ENCODE results near the gene GPR152. TPM values are rescaled to one million over a fixed set of nuclear protein-coding genes. Genes with fewer than 3 reads are reported as not detected.

GPR152 gene
- total RNA-seq, 4 donors from 2014 or later: not detected

DNA sequence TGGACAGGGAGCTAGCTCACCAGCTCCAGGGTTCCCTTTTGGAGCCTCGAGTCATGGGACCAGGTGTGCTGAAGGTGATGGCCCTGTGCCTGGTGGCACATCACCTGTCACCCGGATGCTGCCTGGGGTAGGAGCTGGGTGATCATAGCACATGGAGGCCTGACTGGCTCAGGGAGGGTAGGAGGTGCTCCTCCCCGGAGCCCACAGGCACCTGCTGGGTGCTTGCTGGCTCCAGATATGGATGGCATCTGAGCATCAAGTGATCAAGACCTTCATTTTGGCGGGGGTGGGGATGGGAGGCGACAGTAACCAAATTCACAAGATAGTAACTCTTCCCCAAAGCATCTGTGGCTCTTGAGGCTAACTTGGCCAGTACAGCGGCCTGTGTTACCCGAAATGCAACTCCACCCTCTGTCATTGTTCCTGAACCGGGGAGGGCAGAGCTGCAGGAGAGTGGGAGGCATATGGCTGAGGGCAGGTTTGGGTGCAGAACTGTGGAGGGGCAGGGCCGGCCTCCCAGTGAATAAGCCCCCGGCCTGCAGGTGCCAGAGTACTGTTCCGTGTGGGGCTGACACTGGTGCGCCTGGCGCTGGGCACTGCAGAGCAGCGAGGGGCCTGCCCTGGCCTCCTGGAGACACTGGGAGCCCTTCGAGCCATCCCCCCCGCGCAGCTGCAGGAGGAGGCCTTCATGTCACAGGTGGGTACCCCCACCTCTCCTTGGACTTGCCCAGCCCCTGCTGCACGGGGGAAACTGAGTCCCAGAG is 43.9 kb downstream of the GPR152 start:
- 30 to 100% methylated on average over 1 to 3 of the region's 18 CpGs for WGBS, 2 donors
- intact Hi-C loops (cut with DNase I): no loop called here
- H3K4me3 ChIP-seq: no peak overlapping the region
- H3K9me3 ChIP-seq: no peaks in the 10 kb centered on the region
- no peak for TF ChIP-seq POLR2A (IDR thresholded peaks at IDR 0.05)
- TF ChIP-seq, protein P1, sequence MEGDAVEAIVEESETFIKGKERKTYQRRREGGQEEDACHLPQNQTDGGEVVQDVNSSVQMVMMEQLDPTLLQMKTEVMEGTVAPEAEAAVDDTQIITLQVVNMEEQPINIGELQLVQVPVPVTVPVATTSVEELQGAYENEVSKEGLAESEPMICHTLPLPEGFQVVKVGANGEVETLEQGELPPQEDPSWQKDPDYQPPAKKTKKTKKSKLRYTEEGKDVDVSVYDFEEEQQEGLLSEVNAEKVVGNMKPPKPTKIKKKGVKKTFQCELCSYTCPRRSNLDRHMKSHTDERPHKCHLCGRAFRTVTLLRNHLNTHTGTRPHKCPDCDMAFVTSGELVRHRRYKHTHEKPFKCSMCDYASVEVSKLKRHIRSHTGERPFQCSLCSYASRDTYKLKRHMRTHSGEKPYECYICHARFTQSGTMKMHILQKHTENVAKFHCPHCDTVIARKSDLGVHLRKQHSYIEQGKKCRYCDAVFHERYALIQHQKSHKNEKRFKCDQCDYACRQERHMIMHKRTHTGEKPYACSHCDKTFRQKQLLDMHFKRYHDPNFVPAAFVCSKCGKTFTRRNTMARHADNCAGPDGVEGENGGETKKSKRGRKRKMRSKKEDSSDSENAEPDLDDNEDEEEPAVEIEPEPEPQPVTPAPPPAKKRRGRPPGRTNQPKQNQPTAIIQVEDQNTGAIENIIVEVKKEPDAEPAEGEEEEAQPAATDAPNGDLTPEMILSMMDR (IDR thresholded peaks at IDR 0.05): no peak
- H3K4me1 ChIP-seq: peaks cover 0 to 56% (median under 1%) of the 10 kb centered on the region in 3 donors
- H3K27me3 ChIP-seq: peaks cover 0 to 88% (median 0%) of the 10 kb centered on the region in 4 donors
- H3K36me3 ChIP-seq: no peaks in the 10 kb centered on the region
- DNase-seq: no peak
- peak overlapping the region in 2 of 4 donors; percentile 29 to 65 for H3K27ac ChIP-seq

DNA sequence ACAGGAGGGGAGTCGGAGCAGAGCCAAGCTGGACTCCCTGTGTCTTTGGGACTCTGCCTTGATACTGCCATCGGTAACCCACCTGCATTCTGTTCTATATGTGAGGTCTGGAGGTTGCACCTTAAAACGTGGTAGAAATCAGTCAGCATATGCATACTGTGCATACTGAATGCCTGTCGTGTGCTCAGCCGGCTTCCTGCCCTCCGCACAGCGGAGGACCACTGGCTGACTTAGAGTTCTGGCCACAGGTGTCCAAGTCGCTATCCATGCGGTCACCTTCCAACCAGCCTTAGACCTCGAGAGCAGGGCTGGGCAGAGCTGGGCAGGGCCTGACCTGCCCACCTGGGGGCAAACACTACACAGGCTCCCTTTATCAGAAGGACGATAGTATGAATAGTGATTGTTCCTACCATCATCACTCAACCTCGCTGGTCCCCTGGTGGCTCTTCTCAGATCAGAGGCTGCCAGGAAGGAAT is 44.8 kb downstream of the GPR152 start:
- H3K27me3 ChIP-seq: peaks cover 0 to 83% (median 0%) of the 10 kb centered on the region in 4 donors
- H3K9me3 ChIP-seq: no peaks in the 10 kb centered on the region
- intact Hi-C loops (cut with DNase I): no loop called here
- no peaks in the 10 kb centered on the region for H3K36me3 ChIP-seq
- H3K4me3 ChIP-seq: no peak overlapping the region
- 25 to 62% methylated on average over 1 to 10 of the region's 12 CpGs for WGBS, 2 donors
- TF ChIP-seq, protein P1 (IDR thresholded peaks at IDR 0.05): no peak
- no peak for DNase-seq
- peaks cover 0 to 65% (median 7%) of the 10 kb centered on the region in 3 donors for H3K4me1 ChIP-seq
- H3K27ac ChIP-seq: peak overlapping the region in 2 of 4 donors; percentile 29 to 65

DNA sequence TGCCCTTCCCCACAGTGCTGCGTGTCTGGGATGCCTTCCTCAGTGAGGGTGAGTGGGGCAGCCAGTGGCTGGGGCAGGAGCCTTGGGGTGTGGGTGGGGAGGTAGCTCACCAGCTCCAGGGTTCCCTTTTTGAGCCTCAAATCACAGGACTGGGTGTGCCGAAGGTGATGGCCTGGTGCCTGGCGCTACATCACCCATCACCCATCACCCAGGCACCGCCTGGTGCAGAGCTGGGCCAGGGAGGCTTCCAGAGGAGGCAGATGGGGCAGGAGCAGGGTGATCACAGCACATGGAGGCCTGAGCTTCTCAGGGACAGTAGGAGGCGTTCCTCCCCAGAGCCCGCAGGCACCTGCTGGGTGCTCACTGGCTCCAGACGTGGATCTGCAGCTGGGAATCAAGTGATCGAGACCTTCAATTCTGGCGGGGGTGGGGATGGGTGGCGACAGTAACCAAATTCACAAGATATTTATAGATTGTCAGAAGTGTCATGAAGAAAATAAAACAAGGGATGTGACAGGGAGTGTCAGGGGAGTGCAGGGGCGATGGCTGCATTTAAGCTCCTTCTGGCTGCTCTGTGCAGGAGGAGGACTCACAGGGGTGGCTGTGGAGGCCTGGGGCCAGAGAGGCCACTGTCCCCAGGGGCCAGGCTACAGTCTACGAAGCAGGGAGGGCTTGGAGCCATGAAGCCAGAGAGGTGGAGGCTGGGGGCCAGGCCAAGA is 45.4 kb downstream of the GPR152 start:
- H3K9me3 ChIP-seq: no peaks in the 10 kb centered on the region
- H3K27me3 ChIP-seq: peaks cover 0 to 77% (median 0%) of the 10 kb centered on the region in 4 donors
- H3K4me3 ChIP-seq: no peak overlapping the region
- H3K36me3 ChIP-seq: no peaks in the 10 kb centered on the region
- DNase-seq: no peak
- intact Hi-C loops (cut with DNase I): no loop called here
- TF ChIP-seq, protein P1 (IDR thresholded peaks at IDR 0.05): no peak
- no peak for TF ChIP-seq POLR2A (IDR thresholded peaks at IDR 0.05)
- 32 to 41% methylated on average over 4 to 5 of the region's 12 CpGs for WGBS, 2 donors
- H3K4me1 ChIP-seq: peaks cover 4 to 66% (median 10%) of the 10 kb centered on the region in 3 donors
- peak overlapping the region in 2 of 4 donors; percentile 29 to 65 for H3K27ac ChIP-seq

DNA sequence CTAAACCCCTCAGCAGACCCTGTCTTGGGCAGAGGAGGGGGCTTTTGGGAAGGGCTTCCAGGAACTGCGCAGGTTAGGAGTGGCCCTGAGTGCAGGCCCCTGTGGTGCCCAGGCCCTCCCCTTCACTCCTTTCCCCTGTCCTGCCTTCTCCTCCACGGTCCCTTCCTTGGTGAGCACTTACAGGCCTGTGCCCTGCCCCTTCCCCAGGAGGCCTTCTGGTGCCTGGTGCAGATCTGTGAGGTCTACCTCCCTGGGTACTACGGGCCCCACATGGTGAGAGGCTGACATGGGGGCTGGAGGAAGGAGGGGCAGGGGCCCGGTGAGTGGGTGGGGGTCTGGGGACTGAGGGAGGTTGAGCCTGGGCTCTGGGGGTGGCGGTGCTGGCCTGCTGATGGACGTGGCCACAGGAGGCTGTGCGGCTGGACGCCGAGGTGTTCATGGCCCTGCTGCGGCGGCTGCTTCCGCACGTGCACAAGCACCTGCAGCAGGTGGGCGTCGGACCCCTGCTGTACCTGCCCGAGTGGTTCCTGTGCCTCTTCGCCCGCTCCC is 46.0 kb downstream of the GPR152 start:
- H3K4me3 ChIP-seq: no peak overlapping the region
- TF ChIP-seq, protein P1 (IDR thresholded peaks at IDR 0.05): no peak
- no peak for TF ChIP-seq POLR2A (IDR thresholded peaks at IDR 0.05)
- peaks cover 7 to 68% (median 12%) of the 10 kb centered on the region in 3 donors for H3K4me1 ChIP-seq
- 78% methylated on average over 2 of the region's 18 CpGs; no CpG with 5 or more reads in 1 of the 2 donors for WGBS, 2 donors
- peak overlapping the region in 1 of 4 donors; percentile 55 for H3K27ac ChIP-seq
- no peak for DNase-seq
- no peaks in the 10 kb centered on the region for H3K36me3 ChIP-seq
- H3K9me3 ChIP-seq: no peaks in the 10 kb centered on the region
- peaks cover 0 to 70% (median 0%) of the 10 kb centered on the region in 4 donors for H3K27me3 ChIP-seq
- intact Hi-C loops (cut with DNase I): no loop called here
